ENCODE measurements around the gene LRTM2. TPM values are rescaled to one million over a fixed set of nuclear protein-coding genes. Genes with fewer than 3 reads are reported as not detected.

LRTM2 gene
- polyA plus RNA-seq, 1 donor (not counting 4 experiments of a cell fraction or from before 2014, with no cell fraction given): not detected

DNA sequence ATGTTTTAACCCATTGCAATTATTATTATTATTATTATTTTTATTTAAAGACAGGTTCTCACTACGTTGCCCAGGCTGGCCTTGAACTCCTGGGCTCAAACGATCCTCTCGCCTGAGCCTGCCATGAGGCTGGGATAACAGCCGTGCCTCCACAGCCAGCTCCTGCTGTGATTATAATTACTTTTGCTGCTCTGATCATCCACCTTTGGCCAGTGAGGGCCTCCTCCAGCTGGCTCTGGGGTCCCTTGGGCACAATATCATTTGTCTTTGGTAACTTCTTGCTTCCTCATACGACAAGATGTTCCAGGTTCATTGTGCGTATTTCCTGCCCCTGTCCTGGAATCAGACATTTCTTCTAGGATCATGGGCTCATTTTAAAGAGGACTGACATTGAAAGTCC is 28.4 kb downstream of the LRTM2 start:
- no peak overlapping the region for H2AFZ ChIP-seq (ENCODE audit: control insufficient read depth, low read length)
- no peaks in the 10 kb centered on the region for H3K36me3 ChIP-seq (ENCODE audit: control insufficient read depth in 2 of 2, extremely low read depth in 1 of 2, insufficient read depth in 2 of 2, low read length in 2 of 2)
- H3K4me1 ChIP-seq (ENCODE audit: control insufficient read depth, extremely low read depth, insufficient read depth, low read length): no peaks in the 10 kb centered on the region
- H3K9me1 ChIP-seq (ENCODE audit: control insufficient read depth, extremely low read depth, insufficient read depth, low read length): no peaks in the 10 kb centered on the region
- no peaks in the 10 kb centered on the region for H3K79me2 ChIP-seq (ENCODE audit: control insufficient read depth, insufficient read depth, low read length)
- TF ChIP-seq, protein P1, sequence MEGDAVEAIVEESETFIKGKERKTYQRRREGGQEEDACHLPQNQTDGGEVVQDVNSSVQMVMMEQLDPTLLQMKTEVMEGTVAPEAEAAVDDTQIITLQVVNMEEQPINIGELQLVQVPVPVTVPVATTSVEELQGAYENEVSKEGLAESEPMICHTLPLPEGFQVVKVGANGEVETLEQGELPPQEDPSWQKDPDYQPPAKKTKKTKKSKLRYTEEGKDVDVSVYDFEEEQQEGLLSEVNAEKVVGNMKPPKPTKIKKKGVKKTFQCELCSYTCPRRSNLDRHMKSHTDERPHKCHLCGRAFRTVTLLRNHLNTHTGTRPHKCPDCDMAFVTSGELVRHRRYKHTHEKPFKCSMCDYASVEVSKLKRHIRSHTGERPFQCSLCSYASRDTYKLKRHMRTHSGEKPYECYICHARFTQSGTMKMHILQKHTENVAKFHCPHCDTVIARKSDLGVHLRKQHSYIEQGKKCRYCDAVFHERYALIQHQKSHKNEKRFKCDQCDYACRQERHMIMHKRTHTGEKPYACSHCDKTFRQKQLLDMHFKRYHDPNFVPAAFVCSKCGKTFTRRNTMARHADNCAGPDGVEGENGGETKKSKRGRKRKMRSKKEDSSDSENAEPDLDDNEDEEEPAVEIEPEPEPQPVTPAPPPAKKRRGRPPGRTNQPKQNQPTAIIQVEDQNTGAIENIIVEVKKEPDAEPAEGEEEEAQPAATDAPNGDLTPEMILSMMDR (optimal IDR thresholded peaks at IDR 0.05 in 1 of 3, IDR thresholded peaks at IDR 0.05 in 1 of 3, conservative IDR thresholded peaks at IDR 0.05 in 1 of 3; ENCODE audit: extremely low read depth in 1 of 3, insufficient read depth in 2 of 3, low read length in 3 of 3): no peak
- TF ChIP-seq EZH2 (IDR thresholded peaks at IDR 0.05; ENCODE audit: low read length): no peak
- H3K9me3 ChIP-seq (ENCODE audit: control insufficient read depth, low read depth, low read length): no peaks in the 10 kb centered on the region
- no peak for DNase-seq (ENCODE audit: low read depth, low spot score)
- H3K27me3 ChIP-seq (ENCODE audit: control insufficient read depth, extremely low read depth, insufficient read depth, low read length): peaks cover 27% of the 10 kb centered on the region
- no peak overlapping the region for H3K9ac ChIP-seq (ENCODE audit: control insufficient read depth, extremely low read depth, insufficient read depth, low read length)
- no peak overlapping the region for H3K27ac ChIP-seq (ENCODE audit: control insufficient read depth, insufficient read depth, low read length)
- dilution Hi-C loops (cut with MboI; ENCODE audit: extremely low pct_ligation_motif_present, low sequenced_read_pairs): no loop called here
- no peaks in the 10 kb centered on the region for H4K20me1 ChIP-seq (ENCODE audit: control insufficient read depth, extremely low read depth, insufficient read depth, low read length)
- FAIRE-seq: no peak
- H3K4me2 ChIP-seq (ENCODE audit: control insufficient read depth, extremely low read depth, insufficient read depth, low read depth, low read length): no peak overlapping the region
- no peak overlapping the region for H3K4me3 ChIP-seq (ENCODE audit: control insufficient read depth in 2 of 3, extremely low read depth in 1 of 3, insufficient read depth in 2 of 3, low read depth in 1 of 3, low read length in 3 of 3)

DNA sequence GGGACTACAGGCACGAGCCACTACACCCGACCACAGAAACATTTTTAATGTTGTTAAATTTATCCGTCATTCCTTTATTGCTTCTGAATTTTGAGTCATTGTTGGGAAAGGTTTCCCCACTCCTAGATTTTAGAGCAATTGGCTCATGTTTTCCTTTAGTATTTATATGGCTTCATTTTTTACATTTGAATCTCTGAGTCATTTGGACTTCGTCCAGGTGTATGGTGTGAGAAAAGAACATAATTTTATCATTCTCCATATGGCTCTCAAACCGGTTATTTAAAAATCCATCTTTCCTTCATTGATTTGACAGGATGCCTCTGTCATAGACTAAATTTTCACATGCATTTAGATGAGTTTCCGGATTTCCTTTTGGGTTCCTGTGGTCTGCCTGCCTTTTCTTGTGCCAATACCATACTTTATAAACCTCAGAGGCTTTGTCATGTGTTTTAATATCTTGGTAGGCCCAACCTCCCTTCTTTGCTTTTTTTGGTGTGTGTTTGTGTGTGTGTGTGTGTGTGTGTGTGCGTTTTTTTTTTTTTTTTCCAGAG is 30.9 kb downstream of the LRTM2 start:
- H3K9ac ChIP-seq (ENCODE audit: control insufficient read depth, extremely low read depth, insufficient read depth, low read length): no peak overlapping the region
- FAIRE-seq (no peak), DNase-seq (ENCODE audit: low read depth, low spot score) (no peak)
- H3K79me2 ChIP-seq (ENCODE audit: control insufficient read depth, insufficient read depth, low read length): no peaks in the 10 kb centered on the region
- dilution Hi-C loops (cut with MboI; ENCODE audit: extremely low pct_ligation_motif_present, low sequenced_read_pairs): no loop called here
- no peak overlapping the region for H3K4me2 ChIP-seq (ENCODE audit: control insufficient read depth, extremely low read depth, insufficient read depth, low read depth, low read length)
- H3K9me1 ChIP-seq (ENCODE audit: control insufficient read depth, extremely low read depth, insufficient read depth, low read length): no peaks in the 10 kb centered on the region
- H2AFZ ChIP-seq (ENCODE audit: control insufficient read depth, low read length): no peak overlapping the region
- H3K27ac ChIP-seq (ENCODE audit: control insufficient read depth, insufficient read depth, low read length): no peak overlapping the region
- H3K36me3 ChIP-seq (ENCODE audit: control insufficient read depth in 2 of 2, extremely low read depth in 1 of 2, insufficient read depth in 2 of 2, low read length in 2 of 2): no peaks in the 10 kb centered on the region
- H4K20me1 ChIP-seq (ENCODE audit: control insufficient read depth, extremely low read depth, insufficient read depth, low read length): no peaks in the 10 kb centered on the region
- TF ChIP-seq, protein P1 (optimal IDR thresholded peaks at IDR 0.05 in 1 of 3, IDR thresholded peaks at IDR 0.05 in 1 of 3, conservative IDR thresholded peaks at IDR 0.05 in 1 of 3; ENCODE audit: extremely low read depth in 1 of 3, insufficient read depth in 2 of 3, low read length in 3 of 3): no peak
- TF ChIP-seq EZH2 (IDR thresholded peaks at IDR 0.05; ENCODE audit: low read length): no peak
- no peaks in the 10 kb centered on the region for H3K4me1 ChIP-seq (ENCODE audit: control insufficient read depth, extremely low read depth, insufficient read depth, low read length)
- peaks cover 8% of the 10 kb centered on the region for H3K27me3 ChIP-seq (ENCODE audit: control insufficient read depth, extremely low read depth, insufficient read depth, low read length)
- H3K9me3 ChIP-seq (ENCODE audit: control insufficient read depth, low read depth, low read length): peaks cover 10% of the 10 kb centered on the region
- H3K4me3 ChIP-seq (ENCODE audit: control insufficient read depth in 2 of 3, extremely low read depth in 1 of 3, insufficient read depth in 2 of 3, low read depth in 1 of 3, low read length in 3 of 3): no peak overlapping the region
